ENCODE results near the gene EDN2.

EDN2 gene

GRCh38 chr1:41484402-41485241, at the start of gene EDN2:
TSS of gene EDN2 (minus strand) at chr1:41484683. CDS start at chr1:41484601, 82 bp downstream.
- peak; percentile 15 for DNase-seq

DNA sequence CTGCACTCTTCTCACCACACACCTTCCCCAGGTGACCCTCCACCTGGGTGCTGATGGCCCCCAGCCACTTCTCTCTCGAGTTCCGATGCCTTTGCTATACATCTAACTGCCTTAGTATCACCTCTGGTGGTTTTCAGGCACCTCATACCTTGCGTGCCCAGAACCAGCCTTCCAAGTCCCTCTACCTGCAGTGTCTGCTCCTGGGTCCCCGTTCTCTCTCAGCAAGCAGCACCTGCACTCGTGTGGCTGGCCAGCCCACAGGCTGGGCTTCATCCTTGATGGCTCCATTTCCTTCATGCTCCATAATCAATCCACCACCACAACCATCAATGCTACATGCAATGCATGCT, 49.2 kb upstream of the EDN2 start:
- DNase-seq, result no peak

DNA sequence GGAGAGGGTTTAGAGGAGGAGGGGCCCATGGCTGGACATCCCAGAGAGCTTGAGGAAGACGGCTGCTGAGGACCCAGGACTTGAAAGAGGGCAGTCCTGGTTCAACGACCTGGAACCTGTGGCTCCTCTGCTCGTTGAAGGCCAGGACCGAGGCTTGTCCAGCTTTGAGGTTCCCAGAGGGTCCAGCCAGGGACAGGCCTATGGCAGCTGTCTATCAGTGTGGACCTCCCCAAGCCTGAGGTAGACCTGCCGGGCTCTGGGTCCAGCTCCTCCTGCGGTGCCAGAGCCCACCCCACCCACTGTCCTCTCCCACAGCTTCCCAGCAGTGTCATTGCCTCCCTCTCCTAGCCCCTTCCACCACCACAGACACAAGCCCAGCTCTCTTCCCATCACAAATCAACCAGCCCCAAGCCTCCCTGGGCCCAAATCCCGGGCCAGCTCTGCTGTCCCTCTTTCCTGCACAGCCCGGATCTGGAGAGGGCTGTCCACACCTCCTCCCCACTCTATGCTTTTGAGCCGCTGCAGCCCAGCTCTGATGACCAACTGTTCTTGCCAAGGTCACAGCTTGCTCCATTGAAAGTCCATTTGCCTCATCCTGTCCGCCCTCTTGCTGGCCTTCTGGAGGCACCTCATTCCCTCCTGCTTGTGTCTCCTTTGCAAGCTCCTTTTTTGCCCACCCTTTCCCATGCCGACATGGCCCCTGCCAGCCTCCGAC, 48.7 kb upstream of the EDN2 start:
- DNase-seq, result no peak

- DNase-seq, result no peak
These were observed 47.9 kb upstream of the EDN2 start for GRCh38 chr1:41532206-41532975.

DNA sequence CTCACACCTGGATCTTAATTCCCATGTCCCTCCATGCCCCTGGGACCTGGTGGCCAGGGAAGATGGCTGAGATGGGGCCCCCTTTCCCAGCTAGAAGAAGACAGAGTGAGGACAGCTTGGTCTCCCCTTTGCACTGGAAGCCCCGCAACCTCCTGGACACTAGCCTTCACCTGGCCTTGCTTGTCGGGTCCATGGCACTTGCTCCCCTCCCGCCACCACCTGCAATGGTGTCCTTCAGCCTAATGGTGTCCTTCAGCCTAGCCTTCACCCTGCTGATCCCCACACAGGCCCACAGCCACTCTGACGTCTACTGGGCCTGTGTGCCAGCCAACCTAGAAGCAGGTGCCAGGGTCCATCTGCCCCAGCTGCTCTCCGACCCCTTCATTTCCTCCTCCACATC, 45.9 kb upstream of the EDN2 start:
- DNase-seq, result no peak

DNA sequence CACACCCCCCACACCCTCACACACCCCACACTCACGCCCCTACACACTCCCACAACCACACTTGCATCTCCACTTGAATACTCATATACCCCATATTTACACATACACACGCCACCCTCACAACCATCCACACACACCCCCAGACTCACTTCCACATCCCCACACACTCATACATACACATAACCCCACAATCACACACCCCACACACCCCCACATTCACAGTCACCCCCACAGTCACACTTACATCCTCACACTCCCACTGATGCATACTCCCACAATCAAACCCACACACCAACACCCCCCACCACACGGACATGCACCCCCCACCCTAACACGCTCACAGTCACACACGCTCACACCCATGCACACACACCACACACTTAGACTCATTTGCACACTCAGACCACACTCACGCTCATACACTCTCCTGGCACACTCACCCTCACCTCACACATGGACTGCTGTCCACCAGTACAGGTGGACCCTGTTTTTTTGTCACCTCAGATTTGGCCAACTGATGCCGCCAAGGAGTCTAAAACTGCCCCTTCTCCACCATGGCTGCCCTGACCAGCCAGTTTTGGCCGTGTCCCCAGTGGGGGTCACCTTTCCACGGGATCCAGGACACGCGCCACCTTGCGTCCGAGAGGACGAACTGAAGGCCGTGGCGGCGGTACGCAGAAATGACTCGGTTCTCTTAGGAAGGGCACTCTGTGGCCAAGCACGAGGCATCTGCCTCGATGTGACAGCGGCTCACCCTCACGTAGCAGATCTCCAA, 45.3 kb upstream of the EDN2 start:
- no peak for DNase-seq

- DNase-seq, result no peak
These were observed 44.5 kb upstream of the EDN2 start for GRCh38 chr1:41528726-41529605.

- no peak for DNase-seq
These were observed 43.6 kb upstream of the EDN2 start for GRCh38 chr1:41528106-41528505.

- DNase-seq, result no peak
These were observed 42.6 kb upstream of the EDN2 start for GRCh38 chr1:41526956-41527561.

DNA sequence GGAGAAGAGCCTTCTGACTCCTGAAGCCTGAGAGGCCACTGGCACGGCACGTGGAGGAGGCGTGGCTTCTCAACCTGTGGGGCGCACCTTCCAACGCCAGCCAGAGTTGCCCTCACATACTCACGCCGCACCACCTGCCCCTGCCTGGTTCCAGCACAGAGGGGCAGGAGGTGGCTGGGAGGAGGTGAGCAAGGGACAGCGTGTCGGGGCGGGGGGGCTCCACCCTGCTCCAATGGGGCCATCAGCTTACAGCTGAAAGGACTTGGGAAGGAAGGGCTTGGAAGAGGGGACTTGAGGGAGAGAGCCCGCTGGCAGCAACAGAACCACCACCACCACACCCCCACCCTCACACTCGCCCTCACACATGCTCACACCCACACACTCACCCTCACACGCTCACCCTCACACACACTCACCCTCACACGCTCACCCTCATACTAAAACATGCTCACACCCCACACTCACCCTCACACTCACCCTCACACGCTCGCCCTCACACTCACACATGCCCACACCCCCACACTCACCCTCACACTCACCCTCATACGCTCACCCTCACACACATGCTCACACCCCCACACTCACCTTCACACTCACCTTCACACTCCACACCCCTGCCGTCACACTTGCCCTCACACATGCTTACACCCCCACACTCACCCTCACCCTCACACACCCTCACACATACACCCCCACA, 41.6 kb upstream of the EDN2 start:
- no peak for DNase-seq

DNA sequence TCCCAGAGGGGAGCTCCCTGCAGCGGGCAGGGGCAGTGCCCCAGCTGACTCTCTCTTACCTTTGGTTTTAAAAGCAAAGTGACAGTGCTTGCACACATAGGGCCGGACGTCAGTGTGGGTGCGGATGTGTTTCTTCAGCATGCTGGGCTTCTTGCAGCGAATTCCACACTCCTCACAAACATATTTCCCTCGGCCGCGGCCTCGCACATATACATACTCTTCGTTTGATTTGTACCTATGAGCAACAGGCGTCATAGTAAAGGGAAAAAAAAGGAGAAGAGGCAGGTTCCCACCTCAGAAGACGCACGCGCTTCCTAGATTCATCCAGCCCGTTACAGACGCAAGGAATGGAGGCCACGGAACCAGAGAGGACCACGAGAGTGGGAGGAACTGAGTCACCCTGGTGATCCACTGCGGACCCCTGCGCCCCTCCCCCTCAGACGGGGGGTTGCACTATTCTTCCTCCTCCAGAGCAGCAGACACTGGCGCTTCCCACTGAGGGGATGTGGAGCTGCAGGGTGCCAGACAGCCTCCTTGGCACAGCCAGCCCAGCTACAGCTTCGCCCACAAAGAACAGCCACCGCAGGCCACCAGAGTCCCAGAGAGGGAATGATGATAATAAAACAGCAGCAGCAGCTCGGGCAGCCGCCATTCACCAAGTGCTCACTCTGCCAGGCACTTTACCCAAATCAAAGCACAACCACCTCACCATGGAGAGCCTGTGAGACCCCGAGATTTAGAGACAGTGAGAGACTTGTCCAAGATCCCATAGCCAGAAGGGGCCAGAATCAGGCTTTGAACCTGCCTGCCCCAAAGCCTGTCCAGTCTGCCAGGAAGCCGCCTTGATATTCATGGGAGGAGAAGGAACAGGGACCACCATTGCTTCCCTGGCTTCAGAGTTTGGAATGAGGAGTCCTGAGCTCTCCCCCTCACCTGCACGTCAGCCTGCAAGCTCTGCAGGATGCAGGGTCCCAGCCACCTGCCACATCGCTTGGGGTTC, 40.5 kb upstream of the EDN2 start:
- DNase-seq, result no peak

- DNase-seq, result no peak
These were observed 39.6 kb upstream of the EDN2 start for GRCh38 chr1:41523949-41524675.

- DNase-seq, result no peak
These were observed 38.6 kb upstream of the EDN2 start for GRCh38 chr1:41523071-41523470.

- no peak for DNase-seq
These were observed 37.3 kb upstream of the EDN2 start for GRCh38 chr1:41521766-41522165.

- DNase-seq, result no peak
These were observed 36.7 kb upstream of the EDN2 start for GRCh38 chr1:41520951-41521752.

DNA sequence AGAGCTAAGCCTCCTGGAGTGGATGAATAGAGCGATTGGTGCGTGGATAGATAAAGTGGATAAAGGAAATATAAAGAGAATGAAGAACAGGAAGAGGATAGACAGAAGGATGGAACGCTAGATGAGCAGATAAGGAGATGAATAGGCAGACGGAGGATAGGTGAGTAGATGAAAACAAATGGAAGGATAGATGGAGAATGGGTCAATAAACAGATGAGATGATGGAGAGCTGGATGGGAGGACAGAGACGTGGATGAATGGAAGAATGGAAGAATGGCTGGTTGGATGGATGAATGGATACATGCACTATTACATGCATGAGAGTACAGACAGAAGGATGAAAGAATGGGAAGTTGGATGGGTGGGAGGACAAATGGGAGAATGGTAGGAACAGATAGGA, 35.2 kb upstream of the EDN2 start:
- DNase-seq, result no peak

DNA sequence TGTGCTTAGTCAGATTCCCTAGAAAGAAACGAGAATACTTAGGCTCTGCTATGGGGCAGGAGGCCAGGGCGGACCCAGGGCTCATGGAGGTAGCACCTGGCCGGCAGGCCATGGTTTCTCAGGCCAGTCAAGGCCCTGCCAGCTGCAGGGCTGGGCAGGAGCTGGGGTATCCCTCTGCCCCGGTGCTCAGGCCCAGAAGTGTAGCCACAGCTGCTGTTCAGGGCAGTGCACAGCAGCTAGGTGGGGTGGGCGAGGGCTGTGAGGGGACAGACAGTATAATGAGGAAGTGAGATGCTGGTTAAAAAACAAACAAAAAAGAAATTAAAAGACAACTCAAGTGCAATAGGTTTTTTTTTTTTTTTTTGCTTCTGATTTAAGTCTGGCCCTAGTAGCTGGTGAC, 34.0 kb upstream of the EDN2 start:
- no peak for DNase-seq

GRCh38 chr1:41517062-41517438, 32.6 kb upstream of the EDN2 start:
- DNase-seq, result no peak
